GM19455 (cell line): ENCODE results near the gene PRDM2.
A peak's percentile ranks its signal among the peaks of the same experiment; 100 is the strongest.
"Not testable (repeated sequence)": the region's sequence is repeated elsewhere in the genome, so short reads cannot be mapped to it uniquely, and the experiment has no call there.

ENCODE experiments used
- ATAC-seq: cut with Tn5 transposase; IDR thresholded peaks from one replicate; pipeline ENCODE4 v1.9.1; 2021; ENCODE audit not compliant: unreplicated experiment

PRDM2 gene

DNA sequence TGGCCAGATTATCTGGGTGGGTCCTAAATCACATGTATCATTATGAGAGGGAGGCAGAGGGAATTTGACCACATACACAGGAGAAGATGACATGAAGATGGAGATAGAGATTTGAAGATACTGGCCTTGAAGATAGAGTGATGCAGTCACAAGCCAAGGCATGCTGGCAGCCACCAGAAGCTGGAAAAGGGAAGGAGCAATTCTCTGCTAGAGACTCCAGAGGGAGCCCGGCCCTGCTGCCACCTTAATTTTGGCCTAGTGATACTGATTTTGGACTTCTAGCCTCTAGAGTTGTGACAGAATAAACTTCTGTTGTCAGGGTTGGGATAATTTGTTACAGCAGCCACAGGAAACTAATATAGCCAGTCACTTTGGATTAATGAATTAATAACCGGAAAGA lies 2.2 kb upstream of the PRDM2 start:
- ATAC-seq = no peak

DNA sequence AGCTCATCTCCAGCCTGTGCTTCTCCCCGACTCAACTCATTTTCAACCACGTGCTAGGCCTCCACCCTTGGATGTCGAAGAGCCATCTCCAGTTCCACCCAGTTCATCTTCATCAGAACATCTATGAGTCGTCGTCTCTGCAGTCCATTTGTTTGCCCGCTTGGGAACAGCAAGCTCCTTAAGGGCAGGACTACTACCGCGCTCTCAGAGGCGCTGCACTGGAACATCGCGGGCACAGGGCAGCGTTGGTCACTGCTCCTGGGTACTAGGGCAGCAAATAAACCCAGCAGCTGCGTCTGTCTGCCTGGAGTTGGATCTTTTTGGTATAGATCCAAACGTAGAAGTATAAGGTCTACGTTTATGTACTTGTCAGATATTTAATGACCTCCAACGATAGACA lies 478 bp upstream of the PRDM2 start:
- ATAC-seq = no peak

DNA sequence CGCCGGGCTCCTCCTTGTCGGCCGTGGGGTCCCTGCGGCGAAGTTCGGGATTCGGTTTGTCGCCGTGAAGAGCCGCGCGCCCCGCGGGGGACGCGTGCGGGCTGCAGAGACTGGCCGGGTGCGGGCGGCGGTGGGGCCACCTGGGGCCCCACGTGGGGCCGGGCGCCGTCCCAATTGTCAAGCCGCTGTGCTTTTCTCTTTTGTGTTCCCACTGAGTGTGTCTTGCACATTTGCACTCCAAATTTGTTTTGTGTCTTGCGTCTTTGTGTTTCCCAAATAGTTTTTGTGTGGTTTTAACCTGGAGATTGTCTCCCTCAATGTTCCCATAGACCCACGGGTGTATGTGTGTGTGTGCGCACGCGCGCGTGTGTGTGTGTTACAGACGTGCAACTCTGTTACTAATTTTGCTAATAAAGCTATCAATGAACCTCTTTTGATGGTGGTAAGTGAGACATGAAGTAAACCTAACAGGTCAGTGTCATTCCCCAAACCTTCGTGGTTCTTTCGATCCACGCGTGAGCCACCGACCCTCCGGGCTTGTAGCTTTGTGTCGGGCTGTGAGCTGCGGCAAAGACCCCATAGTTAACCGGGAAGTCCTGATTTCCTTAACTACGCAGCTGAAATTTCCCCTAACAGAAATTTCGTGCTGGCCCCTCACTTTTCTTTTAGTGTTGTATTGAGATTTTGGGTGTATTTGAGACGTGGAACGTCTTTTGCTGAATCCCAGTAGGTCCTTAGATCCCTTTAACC lies 708 bp downstream of the PRDM2 start:
- ATAC-seq = peak; percentile 38

DNA sequence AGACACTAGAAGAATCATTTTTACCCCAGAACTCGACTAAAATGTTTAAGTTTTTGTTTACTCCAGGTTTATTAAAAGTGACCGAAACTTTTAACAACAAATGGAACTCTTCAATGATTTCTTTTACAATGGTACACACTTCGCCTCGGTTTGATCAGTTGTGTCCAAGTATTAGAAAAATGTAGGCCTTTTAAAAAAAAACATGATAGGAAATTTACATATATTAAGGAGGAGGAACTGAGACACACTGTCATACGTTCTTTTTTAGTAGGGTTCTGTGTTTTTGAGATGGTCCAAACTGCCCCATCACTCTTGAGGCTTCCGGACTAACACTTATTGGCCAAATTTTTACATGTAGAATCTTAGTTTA lies 1.3 kb downstream of the PRDM2 start:
- ATAC-seq = no peak

DNA sequence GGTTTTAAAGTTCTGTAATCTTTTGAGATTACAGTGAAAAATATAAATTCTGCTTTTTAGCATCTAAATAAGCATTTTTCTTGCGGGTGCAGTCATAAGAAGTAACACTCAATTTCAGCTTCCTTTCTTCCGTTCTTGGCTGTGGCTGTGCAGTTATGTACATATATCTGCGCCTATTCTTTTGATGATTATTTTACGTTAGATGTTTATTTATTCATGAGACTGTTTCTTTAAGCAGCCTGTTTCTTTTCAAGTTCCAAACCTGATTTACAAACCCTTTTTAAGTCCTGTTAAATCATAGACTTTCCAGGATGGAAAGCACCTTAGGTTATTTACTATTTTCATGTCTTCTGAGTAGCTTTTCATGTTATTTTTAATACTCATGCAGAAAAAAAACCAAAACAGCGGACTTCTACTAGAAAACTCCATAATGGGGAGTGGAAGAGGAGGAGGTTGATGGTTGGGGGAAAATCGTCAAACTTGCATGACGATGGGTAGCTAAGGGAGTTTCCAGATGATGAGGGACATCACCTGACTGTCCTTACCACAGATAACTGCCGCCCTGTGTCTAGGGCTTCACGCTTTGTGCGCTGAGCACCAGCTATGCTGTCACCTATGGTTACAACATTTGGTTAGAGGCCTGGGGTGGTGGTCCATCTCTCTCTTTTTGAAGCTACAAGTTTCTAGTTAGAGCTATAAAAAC lies 2.6 kb downstream of the PRDM2 start:
- ATAC-seq = peak; percentile 67

DNA sequence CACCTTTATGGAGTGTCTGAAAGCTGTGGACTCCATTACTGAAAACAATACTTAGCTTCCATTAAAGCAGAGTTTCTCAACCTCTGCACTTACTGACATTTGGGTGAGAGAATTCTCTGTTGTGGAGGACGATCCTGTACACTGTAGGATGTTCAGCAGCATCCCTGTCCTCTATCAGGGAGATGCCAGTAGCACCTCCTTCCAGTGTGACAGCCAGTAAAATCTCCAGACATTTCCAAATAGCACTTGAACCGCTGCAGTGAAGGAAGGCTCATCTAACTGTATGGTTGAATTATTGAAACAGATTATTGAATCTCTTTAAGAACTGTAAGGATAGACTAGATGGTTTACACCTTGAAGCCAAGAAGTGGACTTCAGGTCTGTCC lies 3.1 kb downstream of the PRDM2 start:
- no peak for ATAC-seq

DNA sequence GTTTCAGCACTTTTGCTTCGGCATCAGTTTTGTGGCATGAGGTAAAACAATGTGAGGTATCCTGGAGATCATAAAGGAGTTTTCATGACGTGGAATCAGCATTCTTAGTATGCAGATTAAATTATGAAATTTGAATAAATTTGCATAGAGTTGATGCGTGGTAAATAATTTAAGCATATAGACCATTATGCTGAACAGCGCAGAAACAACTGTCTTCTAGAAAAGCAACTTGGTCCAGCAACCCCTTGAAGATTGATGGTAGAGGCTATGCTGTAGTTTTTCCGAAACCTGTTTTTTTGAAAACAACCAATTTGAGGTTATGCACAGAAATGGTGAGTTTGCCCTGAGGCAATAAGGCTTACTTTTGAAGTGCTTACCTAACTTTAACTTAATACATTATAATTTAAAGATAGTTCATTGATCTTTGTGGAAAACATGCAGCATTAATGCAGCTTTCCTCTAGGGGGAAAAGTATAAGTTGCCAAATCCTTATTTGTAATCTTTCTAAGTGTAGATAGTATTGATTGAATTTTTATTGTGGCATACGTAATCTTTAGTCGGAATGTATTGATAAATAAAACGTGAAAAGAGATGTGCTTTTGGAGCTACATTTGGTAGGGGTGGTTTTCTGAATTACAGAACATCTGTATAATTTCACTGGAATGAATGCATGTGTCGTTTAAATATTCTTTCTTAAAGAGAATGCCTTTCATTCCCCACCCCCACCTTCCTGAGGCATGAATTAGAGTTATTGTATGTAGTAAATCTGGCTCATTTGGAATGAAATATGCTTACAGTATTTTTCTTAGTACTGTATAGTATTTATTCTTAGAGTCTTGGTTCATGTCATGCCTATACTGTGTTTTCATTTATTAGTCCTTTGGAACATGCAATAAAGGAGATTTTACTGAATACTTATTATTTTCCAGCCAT lies 3.8 kb downstream of the PRDM2 start:
- ATAC-seq = no peak

DNA sequence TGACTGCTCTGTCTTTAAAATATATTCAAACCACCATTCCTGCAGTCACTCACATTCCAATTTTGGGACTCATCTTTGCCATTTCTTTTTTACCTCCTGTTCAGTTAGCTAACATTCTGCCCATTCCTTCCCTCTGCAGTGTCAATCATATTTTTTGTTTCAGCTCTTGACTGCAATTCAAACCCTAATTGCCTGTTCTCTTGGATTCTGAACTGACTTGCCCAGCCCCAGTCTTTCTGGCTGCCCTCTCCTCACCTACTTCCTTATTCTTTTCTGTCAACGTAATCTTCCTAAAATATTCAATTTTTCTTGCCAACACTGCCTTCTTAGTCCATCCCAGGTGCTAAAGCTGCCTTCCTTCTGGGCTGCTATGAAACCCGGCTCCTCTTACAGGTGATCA lies 6.1 kb downstream of the PRDM2 start:
- ATAC-seq = no peak

DNA sequence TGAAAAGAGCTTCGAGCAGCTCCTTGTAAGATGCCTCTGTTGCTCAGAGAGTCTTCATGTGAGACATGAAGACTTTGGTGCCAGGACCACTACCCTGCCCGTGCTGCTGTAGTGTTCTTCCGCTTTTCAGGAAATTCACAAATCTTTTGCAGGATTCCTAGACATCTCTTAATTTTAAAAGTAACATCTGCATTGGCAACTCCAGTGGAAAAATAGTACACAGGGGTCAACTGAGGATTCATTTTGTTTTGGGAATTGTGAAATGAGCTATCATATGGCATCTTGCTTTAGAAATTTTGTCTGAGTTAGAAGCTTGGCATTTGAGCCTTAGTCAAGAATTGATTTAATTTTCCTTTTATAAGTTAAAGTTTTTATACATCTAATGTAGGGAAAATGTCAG lies 7.2 kb downstream of the PRDM2 start:
- no peak for ATAC-seq

DNA sequence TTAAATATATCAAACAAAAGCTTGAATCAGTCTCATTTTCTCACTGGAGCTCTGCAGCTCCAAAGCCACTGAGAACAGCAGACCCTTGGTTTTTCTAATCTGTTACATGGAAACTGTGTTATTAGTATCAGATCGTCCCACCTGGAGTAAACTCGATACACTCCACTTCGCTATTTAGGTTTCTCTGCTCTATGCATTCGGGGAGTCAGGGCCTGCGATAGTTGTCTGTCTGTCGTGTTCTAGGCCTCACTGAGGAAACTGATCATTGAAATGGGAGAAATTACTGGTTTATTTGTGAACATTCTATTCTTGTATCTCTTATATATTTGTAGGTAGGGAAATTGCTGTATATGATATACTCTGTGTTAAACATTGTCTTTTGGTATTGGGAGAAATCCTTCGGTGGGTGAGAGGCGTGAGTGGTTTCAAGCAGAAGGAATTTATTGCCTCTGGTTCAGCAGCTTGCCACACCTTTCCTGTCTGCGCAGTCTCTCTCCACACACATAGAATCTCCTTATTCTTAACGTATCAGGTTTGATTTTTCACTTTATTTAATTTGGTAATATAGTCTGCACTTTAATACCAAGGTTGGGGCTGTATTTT lies 8.5 kb downstream of the PRDM2 start:
- ATAC-seq = no peak

DNA sequence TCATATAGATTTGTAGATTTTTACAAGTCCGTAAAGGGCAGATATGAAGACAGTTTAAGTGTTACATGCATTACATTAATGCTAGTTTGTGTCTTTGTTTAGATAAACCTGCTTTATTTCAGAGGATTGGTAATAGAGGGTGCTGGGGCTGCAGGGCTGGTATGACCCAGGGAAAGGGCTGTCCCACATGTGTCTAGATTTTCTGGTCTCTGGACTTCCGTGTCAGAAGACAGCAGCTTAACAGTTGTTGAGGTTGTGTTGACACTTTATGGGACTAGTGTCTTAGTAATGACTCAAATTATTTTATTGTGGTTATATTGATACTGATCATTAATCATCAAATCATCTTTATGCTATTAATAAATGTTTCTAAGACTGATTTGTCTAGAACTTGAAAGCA lies 10.1 kb downstream of the PRDM2 start:
- ATAC-seq = no peak

DNA sequence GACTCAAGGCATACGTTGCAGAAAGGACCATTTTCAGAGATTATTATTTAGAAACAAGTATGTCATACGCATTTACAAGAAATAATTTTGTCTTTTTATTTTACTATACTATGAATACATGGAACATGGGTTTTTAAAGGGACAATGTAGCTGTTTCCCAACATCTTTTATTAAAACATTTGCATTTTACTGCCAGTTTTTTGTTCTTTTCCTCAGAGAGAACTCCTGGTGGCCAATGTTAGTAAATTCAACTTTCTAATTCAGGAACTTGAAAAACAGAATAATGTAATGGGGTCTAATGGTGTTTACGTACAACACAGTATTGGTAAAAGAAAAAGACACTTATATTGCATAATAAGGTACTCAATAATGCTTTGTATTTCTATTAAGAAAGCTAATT lies 14.9 kb downstream of the PRDM2 start:
- ATAC-seq = no peak

DNA sequence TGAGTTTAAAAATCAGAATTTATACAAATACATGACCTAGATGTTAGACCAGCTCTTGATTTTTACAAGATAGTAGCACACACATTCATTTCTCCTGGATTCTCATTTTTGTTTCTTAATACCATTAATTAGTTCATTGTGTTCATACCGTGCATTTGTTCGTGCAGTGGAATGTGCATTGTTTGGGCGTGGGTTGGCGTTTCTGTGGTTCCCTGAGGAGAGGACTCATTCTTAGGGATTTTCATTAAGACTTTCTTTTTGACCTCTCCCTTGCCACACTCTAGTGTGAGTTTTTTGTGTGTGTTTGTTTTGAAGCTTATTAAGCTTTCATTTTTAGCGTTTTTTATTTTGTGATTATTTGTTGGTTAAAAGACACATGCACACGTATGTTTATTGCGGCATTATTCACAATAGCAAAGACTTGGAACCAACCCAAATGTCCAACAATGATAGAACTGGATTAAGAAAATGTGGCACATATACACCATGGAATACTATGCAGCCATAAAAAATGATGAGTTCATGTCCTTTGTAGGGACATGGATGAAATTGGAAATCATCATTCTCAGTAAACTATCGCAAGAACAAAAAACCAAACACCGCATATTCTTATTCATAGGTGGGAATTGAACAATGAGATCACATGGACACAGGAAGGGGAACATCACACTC lies 15.8 kb downstream of the PRDM2 start:
- ATAC-seq = not testable (repeated sequence)

DNA sequence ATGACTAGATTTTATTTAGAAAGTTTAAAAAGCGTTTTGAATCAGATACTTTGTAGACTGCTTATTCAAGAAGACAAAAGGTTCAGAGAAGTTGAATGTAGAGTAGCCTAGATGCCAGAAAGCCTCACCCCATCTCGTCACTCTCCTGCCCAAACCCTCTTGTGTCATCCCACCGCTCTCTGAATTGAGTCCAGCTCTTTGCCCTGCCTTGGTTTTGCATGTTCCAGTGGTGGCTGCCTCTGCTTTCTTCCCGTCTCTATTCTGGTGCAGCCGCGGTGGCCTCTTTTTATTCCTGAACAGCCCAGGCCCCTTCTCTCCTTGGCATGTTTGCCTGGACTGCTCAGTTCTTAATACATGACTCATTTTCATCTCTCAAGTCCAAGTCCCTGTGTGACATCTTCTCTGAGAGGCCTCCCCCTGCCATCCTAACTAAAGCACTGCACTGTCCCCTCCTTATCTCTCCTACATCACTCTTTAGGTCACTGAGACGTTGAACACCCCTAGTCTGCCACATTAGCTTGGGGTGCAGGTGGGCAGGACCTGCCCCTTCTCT lies 22.9 kb downstream of the PRDM2 start:
- no peak for ATAC-seq

DNA sequence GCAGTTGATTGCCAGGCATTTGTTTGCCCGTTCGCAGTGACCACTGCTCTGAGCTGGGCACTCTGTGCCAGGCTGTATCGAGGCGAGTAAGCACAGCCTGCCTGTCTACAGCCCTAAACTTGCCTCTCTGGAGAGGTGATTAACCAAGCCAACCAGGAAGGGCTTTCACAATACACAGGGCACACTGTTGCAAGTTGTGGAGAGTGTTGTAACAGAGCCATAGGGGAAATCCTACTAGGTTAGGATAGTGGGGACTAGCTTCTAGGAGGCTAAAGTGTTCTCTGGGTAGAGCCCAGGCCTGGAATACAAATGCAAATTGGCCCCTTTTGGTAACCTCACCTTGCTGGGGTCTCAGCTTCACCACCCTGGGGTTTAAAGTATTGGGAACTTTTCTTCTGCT lies 23.8 kb downstream of the PRDM2 start:
- ATAC-seq = no peak

DNA sequence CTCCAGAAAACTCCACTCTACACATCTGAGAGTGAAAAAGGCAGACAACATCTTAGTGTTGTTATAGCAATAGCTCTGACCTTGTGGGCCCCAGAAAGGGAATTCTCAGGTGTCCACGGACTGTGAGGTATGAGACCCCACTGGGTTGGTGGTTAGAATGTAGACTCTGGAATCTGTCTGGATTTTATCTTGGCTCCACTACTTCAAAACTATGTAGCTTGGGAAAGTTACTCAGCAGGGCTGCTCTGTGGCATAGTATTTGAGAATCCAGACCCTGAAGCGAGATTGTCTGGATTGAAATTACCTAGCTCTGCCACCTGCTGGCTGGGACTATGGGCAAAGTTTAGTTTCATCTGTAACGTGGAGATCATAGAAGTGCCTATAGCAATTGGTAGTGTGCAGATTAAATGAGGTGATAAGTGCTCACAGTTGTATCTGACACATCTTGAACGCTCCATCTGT lies 25.8 kb downstream of the PRDM2 start:
- ATAC-seq = no peak

DNA sequence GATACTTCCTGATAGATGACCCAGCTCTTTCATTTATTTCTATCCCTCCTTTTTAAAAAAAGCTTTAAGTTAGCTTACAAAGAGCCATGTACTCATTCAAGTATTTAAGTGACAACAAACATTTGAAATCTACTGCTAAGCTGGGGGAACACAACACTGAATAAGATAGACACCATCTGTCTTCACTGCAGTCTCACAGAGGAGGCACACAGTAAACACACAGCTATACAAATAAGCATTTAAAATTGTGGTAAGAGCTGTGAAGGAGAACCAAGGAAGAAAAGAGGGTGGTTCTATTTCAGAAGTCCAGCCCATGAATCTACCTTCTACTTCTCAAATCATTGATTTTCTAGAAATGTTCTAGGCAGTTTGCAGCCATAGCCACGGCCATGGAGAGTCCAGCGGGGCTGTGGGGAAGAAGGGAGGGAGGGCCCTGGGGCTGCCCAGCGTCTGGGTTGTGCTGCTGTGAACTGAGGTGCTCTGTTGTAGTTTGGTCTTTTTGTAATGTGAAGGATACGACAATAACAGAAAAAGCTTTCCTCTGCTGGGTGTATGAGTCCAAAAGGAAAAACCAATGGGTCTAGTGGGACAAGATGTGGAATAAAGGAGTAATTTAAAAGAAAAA lies 28.2 kb downstream of the PRDM2 start:
- ATAC-seq = no peak

DNA sequence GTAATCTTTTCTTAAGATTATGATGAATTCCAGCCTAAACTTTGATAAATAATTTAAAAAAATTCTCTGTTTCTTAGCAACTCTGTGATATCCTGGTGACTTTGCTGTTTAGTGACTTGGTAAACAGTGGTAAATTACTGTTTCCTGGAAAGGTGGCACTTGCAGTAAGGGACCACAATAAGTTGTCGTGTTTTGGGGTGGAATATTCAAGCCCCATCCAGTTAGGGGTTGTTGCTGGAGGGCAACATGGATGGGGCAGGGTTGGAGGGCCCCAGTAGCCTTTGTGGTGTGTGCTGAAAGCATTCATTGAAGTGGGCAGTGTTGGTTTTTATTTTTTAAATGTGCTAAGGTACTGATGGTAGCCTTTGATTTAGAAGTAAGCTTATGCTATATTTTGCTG lies 30.3 kb downstream of the PRDM2 start:
- peak; percentile 9 for ATAC-seq

DNA sequence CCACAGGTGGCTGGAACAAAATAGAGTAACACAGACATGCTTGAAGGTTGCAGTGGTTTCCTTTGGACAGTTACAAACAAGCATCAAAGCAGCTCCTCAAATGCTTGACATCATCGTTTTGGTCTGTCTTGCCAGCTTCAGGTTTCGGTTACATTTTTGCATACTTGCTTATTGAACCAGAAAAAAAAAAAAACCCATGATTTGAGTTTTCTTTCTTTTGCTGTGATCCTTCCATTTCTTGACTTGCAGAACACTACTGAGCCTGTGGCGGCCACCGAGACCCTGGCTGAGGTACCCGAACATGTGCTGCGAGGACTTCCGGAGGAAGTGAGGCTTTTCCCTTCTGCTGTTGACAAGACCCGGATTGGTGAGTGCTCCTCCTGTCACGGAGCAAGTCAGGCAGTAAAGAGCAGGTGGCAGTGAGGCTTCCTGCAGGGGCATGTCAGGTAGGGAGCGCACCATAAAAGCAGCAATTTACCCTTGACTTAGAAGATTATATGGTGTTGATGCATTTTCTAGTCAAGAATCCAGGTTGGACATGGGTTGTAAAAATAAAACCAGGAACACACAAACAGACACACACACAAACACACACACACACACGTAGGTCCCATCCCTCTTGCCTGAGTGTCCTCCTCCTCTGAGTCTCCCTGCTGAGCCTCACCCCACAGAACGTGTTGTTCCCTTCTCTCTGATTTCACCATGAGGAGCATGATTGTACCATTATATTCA lies 30.9 kb downstream of the PRDM2 start:
- ATAC-seq = peak; percentile 95
